ENCODE results near the gene PRR5L.
A peak's percentile ranks its signal among the peaks of the same experiment; 100 is the strongest.

PRR5L gene

GRCh38 chr11:36350137-36350513, 54.0 kb downstream of the PRR5L start:
- H3K27ac ChIP-seq = peak overlapping the region in 1 of 21 experiments; percentile 45
- H3K4me3 ChIP-seq = no peak overlapping the region

- Histone ChIP-seq H3K4me3 (no peak overlapping the region), H3K27ac (no peak overlapping the region)
Observed at GRCh38 chr11:36352922-36353321, 56.8 kb downstream of the PRR5L start.

GRCh38 chr11:36354221-36355003, 58.3 kb downstream of the PRR5L start:
- H3K27ac ChIP-seq = no peak overlapping the region
- H3K4me3 ChIP-seq = no peak overlapping the region

GRCh38 chr11:36356201-36356600, 60.1 kb downstream of the PRR5L start:
- Histone ChIP-seq H3K27ac (peak overlapping the region in 2 of 21 experiments; percentile 26 to 58), H3K4me3 (no peak overlapping the region)

GRCh38 chr11:36357831-36358230, 61.7 kb downstream of the PRR5L start:
- Histone ChIP-seq H3K4me3 (no peak overlapping the region), H3K27ac (peak overlapping the region in 2 of 21 experiments; percentile 9 to 26)

- H3K27ac ChIP-seq = no peak overlapping the region
- no peak overlapping the region for H3K4me3 ChIP-seq
Observed at GRCh38 chr11:36358436-36358835, 62.3 kb downstream of the PRR5L start.

- Histone ChIP-seq H3K4me3 (no peak overlapping the region), H3K27ac (peak overlapping the region in 2 of 21 experiments; percentile 11 to 68)
Observed at GRCh38 chr11:36360318-36360717, 64.2 kb downstream of the PRR5L start.

GRCh38 chr11:36360826-36361415, 64.8 kb downstream of the PRR5L start:
- Histone ChIP-seq H3K4me3 (no peak overlapping the region), H3K27ac (peak overlapping the region in 4 of 21 experiments; percentile 11 to 69 (median 40))

- Histone ChIP-seq H3K27ac (peak overlapping the region in 7 of 21 experiments; percentile 11 to 69 (median 34)), H3K4me3 (no peak overlapping the region)
Observed at GRCh38 chr11:36361472-36361871, 65.4 kb downstream of the PRR5L start.

- Histone ChIP-seq H3K27ac (peak overlapping the region in 9 of 21 experiments; percentile 11 to 69 (median 35)), H3K4me3 (no peak overlapping the region)
Observed at GRCh38 chr11:36361901-36362391, 65.9 kb downstream of the PRR5L start.

GRCh38 chr11:36362902-36363301, 66.8 kb downstream of the PRR5L start:
- no peak overlapping the region for H3K4me3 ChIP-seq
- H3K27ac ChIP-seq = peak overlapping the region in 7 of 21 experiments; percentile 11 to 69 (median 39)

GRCh38 chr11:36363361-36364268, 67.5 kb downstream of the PRR5L start:
- H3K4me3 ChIP-seq = no peak overlapping the region
- H3K27ac ChIP-seq = peak overlapping the region in 5 of 21 experiments; percentile 20 to 69 (median 34)

GRCh38 chr11:36364551-36365325, 68.7 kb downstream of the PRR5L start:
- Histone ChIP-seq H3K4me3 (no peak overlapping the region), H3K27ac (no peak overlapping the region)

GRCh38 chr11:36365907-36366306, 69.8 kb downstream of the PRR5L start:
- H3K4me3 ChIP-seq = no peak overlapping the region

GRCh38 chr11:36367806-36368680, 72.0 kb downstream of the PRR5L start:
- Histone ChIP-seq H3K4me3 (no peak overlapping the region), H3K27ac (no peak overlapping the region)

More at GRCh38 chr11:36365907-36366306, 69.8 kb downstream of the PRR5L start:
- H3K27ac ChIP-seq = no peak overlapping the region

GRCh38 chr11:36371181-36371580, 75.1 kb downstream of the PRR5L start:
- no peak overlapping the region for H3K4me3 ChIP-seq
- H3K27ac ChIP-seq = no peak overlapping the region

GRCh38 chr11:36371590-36371989, 75.5 kb downstream of the PRR5L start:
- no peak overlapping the region for H3K4me3 ChIP-seq
- no peak overlapping the region for H3K27ac ChIP-seq

- no peak overlapping the region for H3K4me3 ChIP-seq
- H3K27ac ChIP-seq = no peak overlapping the region
Observed at GRCh38 chr11:36372101-36372771, 76.1 kb downstream of the PRR5L start.
